Measurements from ENCODE around the gene FAM171A1. TPM values are rescaled to one million over a fixed set of nuclear protein-coding genes. Genes with fewer than 3 reads are reported as not detected.
A peak's percentile ranks its signal among the peaks of the same experiment; 100 is the strongest.

The FAM171A1 gene
- total and polyA plus RNA-seq, 5 donors from 2014 or later: 2.4 to 4.8 (median 4.5) TPM

DNA sequence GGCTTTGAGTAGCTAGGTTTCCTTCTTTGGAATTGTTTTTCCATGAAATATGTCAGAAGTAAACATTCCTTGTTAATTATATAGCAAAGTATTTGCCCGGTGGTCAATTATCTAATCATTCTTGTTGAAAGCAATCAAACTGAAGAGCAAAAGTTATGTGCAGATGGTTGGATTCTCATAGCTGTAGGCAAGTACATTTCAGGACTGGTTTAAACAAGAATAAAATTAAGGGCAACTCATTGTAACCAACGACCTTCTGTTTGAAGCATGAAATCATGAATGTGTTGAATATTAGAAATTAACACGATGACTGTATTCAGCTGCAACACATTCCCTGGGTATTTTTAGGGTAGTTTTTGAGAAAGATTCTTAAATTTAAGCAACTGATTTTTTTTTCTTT, 140.8 kb downstream of the FAM171A1 start:
- Histone ChIP-seq H3K36me3 (ENCODE audit: control insufficient read depth, insufficient read depth, low read length) (no peaks in the 10 kb centered on the region), H3K9me3 (ENCODE audit: control insufficient read depth in 2 of 2, low read length in 2 of 2) (no peaks in the 10 kb centered on the region), H3K4me1 (ENCODE audit: control insufficient read depth, insufficient read depth, low read length, poor library complexity, severe bottlenecking) (no peaks in the 10 kb centered on the region), H3K27me3 (ENCODE audit: control insufficient read depth, insufficient read depth, low read length) (no peaks in the 10 kb centered on the region), H3K27ac (ENCODE audit: insufficient read depth, low read length, poor library complexity, severe bottlenecking) (no peak overlapping the region), H3K4me3 (ENCODE audit: low read depth, low read length) (no peak overlapping the region)
- peaks cover 0 to 1% (median 0%) of the 10 kb centered on the region in 7 donors for H3K9me3 Mint-ChIP-seq
- H3K36me3 Mint-ChIP-seq: peaks cover 7% of the 10 kb centered on the region
- H3K27ac Mint-ChIP-seq: no peak overlapping the region
- ATAC-seq (ENCODE audit: low read depth in 2 of 2) (no peak), DNase-seq (no peak)
- peaks cover 0 to 3% (median 2%) of the 10 kb centered on the region in 4 donors for H3K4me1 Mint-ChIP-seq
- no peak overlapping the region for H3K4me3 Mint-ChIP-seq
- H3K27me3 Mint-ChIP-seq: peaks cover 6% of the 10 kb centered on the region

DNA sequence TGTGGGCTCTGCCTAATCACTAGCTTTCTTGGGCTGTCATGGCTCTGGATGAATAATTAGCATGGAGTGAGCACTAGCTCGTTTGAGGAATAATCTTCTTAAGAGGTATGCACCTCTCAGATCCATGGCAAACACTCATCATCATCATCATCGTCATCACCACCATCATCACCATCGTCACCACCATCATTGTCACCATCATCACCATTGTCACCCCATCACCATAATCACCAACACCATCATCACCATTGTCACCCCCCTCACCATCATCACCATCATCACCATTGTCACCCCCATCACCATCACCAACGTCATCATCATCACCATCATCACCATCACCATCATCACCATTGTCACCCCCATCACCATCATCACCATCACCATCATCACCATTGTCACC, 141.8 kb downstream of the FAM171A1 start:
- Mint-ChIP-seq H3K27me3 (peaks cover 6% of the 10 kb centered on the region), H3K27ac (no peak overlapping the region), H3K9me3 (peaks cover 0 to 8% (median 0%) of the 10 kb centered on the region in 7 donors), H3K4me3 (no peak overlapping the region), H3K36me3 (peaks cover 17% of the 10 kb centered on the region), H3K4me1 (peaks cover 0 to 3% (median 2%) of the 10 kb centered on the region in 4 donors)
- no peaks in the 10 kb centered on the region for H3K4me1 ChIP-seq (ENCODE audit: control insufficient read depth, insufficient read depth, low read length, poor library complexity, severe bottlenecking)
- H3K4me3 ChIP-seq (ENCODE audit: low read depth, low read length): no peak overlapping the region
- DNase-seq: no peak
- H3K27me3 ChIP-seq (ENCODE audit: control insufficient read depth, insufficient read depth, low read length): no peaks in the 10 kb centered on the region
- no peak overlapping the region for H3K27ac ChIP-seq (ENCODE audit: insufficient read depth, low read length, poor library complexity, severe bottlenecking)
- H3K36me3 ChIP-seq (ENCODE audit: control insufficient read depth, insufficient read depth, low read length): no peaks in the 10 kb centered on the region
- H3K9me3 ChIP-seq (ENCODE audit: control insufficient read depth in 2 of 2, low read length in 2 of 2): peaks cover 0 to 1% of the 10 kb centered on the region in 2 experiments
- ATAC-seq (ENCODE audit: low read depth in 2 of 2): no peak

DNA sequence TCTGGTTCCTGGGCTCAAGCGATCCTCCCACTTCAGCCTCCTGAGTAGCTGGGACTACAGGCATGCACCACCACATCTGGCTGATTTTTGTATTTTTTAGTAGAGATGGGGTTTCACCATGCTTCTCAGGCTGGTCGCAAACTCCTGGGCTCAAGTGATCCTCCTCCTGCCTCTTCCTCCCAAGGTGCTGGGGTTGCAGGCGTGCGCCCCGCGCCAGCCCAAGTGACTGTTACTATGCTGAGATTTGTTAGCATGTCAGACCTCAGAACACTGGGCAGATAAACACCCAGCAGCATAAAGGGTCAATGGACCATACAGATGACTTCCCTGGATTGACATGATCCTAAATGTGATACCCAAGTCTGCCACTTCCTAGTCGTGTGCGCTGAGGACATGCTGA, 142.7 kb downstream of the FAM171A1 start:
- no peak for DNase-seq
- H3K9me3 Mint-ChIP-seq: peaks cover 0 to 8% (median 1%) of the 10 kb centered on the region in 7 donors
- Histone ChIP-seq H3K36me3 (ENCODE audit: control insufficient read depth, insufficient read depth, low read length) (no peaks in the 10 kb centered on the region), H3K9me3 (ENCODE audit: control insufficient read depth in 2 of 2, low read length in 2 of 2) (peaks cover 0 to 1% of the 10 kb centered on the region in 2 experiments), H3K27ac (ENCODE audit: insufficient read depth, low read length, poor library complexity, severe bottlenecking) (no peak overlapping the region), H3K4me1 (ENCODE audit: control insufficient read depth, insufficient read depth, low read length, poor library complexity, severe bottlenecking) (no peaks in the 10 kb centered on the region), H3K4me3 (ENCODE audit: low read depth, low read length) (no peak overlapping the region), H3K27me3 (ENCODE audit: control insufficient read depth, insufficient read depth, low read length) (no peaks in the 10 kb centered on the region)
- H3K27ac Mint-ChIP-seq: no peak overlapping the region
- H3K27me3 Mint-ChIP-seq: peaks cover 6% of the 10 kb centered on the region
- peaks cover 0 to 5% (median 2%) of the 10 kb centered on the region in 4 donors for H3K4me1 Mint-ChIP-seq
- H3K36me3 Mint-ChIP-seq: peaks cover 23% of the 10 kb centered on the region
- no peak overlapping the region for H3K4me3 Mint-ChIP-seq
- no peak for ATAC-seq (ENCODE audit: low read depth in 2 of 2)

DNA sequence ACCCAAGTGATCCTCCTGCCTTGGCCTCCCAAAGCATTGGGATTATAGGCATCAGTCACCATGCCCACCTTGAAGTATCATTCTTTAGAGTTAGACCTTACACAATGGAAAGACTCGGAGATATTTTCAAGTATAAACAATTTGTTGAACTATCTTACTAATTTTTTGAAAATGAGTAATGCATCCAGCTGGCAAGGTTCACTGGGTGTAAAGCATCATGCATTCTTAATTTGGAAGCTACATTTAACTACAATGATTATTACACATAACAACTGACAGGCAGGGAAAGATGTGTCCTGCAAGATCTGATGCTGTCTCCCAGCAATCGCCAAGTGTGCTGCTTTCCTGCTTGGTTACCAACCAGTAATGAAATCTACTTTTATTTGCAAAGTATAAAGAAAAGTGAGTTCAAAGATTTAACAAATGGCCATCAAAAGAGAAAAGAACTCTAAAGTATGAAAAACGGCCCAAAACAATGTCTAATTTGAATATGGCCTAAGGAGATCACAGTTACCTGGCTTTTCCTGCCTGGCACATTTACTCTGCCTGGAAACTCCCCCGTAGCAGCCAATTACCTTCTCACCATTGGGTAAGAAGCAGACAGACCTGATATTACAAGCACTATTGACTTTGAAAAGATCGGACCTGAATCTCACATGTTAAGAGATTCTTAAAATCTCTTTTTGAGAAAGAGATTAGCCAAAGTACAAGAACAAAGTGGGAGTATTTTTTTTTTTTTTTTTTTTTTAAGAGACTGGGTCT, 143.3 kb downstream of the FAM171A1 start:
- H3K4me1 ChIP-seq (ENCODE audit: control insufficient read depth, insufficient read depth, low read length, poor library complexity, severe bottlenecking): no peaks in the 10 kb centered on the region
- H3K27ac ChIP-seq (ENCODE audit: insufficient read depth, low read length, poor library complexity, severe bottlenecking): no peak overlapping the region
- H3K9me3 Mint-ChIP-seq: peaks cover 0 to 8% (median 1%) of the 10 kb centered on the region in 7 donors
- no peak overlapping the region for H3K4me3 Mint-ChIP-seq
- peaks cover 0 to 5% (median 2%) of the 10 kb centered on the region in 4 donors for H3K4me1 Mint-ChIP-seq
- peaks cover 6% of the 10 kb centered on the region for H3K27me3 Mint-ChIP-seq
- H3K27me3 ChIP-seq (ENCODE audit: control insufficient read depth, insufficient read depth, low read length): no peaks in the 10 kb centered on the region
- peaks cover 23% of the 10 kb centered on the region for H3K36me3 Mint-ChIP-seq
- DNase-seq (no peak), ATAC-seq (ENCODE audit: low read depth in 2 of 2) (no peak)
- no peak overlapping the region for H3K27ac Mint-ChIP-seq
- H3K9me3 ChIP-seq (ENCODE audit: control insufficient read depth in 2 of 2, low read length in 2 of 2): peaks cover 0 to 1% of the 10 kb centered on the region in 2 experiments
- no peak overlapping the region for H3K4me3 ChIP-seq (ENCODE audit: low read depth, low read length)
- no peaks in the 10 kb centered on the region for H3K36me3 ChIP-seq (ENCODE audit: control insufficient read depth, insufficient read depth, low read length)

DNA sequence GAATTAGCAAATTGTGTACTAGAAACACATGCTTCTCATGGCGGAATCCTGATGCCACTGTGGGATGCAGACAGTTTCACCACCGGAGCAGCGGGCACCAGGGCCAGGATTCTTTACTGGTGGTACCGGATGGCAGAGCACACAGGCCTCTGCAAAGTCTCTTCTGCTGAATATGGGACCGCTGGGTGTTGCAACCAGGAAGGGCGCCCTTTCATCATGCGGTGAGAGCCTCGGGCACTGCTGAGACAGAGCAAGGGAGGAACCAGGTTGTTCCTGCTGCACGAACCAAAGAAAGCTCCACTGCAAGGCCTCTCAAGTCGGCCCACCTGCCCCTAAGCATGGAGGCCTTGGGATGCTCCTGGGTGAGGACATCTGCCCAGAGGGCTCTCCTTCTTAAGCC, 145.6 kb downstream of the FAM171A1 start:
- no peak overlapping the region for H3K27ac ChIP-seq (ENCODE audit: insufficient read depth, low read length, poor library complexity, severe bottlenecking)
- H3K27me3 ChIP-seq (ENCODE audit: control insufficient read depth, insufficient read depth, low read length): no peaks in the 10 kb centered on the region
- Mint-ChIP-seq H3K27me3 (peaks cover 6% of the 10 kb centered on the region), H3K9me3 (peaks cover 0 to 8% (median 1%) of the 10 kb centered on the region in 7 donors), H3K4me1 (peaks cover 0 to 5% (median under 1%) of the 10 kb centered on the region in 4 donors), H3K4me3 (no peak overlapping the region), H3K36me3 (peaks cover 23% of the 10 kb centered on the region), H3K27ac (no peak overlapping the region)
- DNase-seq (no peak), ATAC-seq (ENCODE audit: low read depth in 2 of 2) (no peak)
- no peaks in the 10 kb centered on the region for H3K4me1 ChIP-seq (ENCODE audit: control insufficient read depth, insufficient read depth, low read length, poor library complexity, severe bottlenecking)
- no peak overlapping the region for H3K4me3 ChIP-seq (ENCODE audit: low read depth, low read length)
- no peaks in the 10 kb centered on the region for H3K36me3 ChIP-seq (ENCODE audit: control insufficient read depth, insufficient read depth, low read length)
- H3K9me3 ChIP-seq (ENCODE audit: control insufficient read depth in 2 of 2, low read length in 2 of 2): peaks cover 0 to 1% of the 10 kb centered on the region in 2 experiments

DNA sequence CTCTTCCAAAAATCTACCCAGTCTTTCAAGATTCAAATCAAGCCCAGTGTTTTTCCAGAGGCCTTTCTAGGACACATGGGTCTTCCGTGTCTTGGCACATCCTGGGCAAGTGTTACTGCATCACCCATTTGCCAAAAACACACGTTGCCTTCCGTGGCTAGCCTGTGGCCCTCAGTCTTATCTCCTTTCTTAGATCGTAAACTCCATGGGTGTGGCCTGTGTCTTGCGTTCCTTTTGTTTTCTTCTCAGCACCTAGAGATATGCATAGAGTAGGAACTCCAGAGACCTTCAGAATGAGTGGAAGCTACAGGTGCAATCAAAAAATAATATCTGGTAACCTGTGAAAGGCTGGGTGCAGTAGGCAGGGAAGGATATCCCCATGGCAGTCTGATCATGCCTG, 146.1 kb downstream of the FAM171A1 start:
- no peaks in the 10 kb centered on the region for H3K36me3 ChIP-seq (ENCODE audit: control insufficient read depth, insufficient read depth, low read length)
- DNase-seq: no peak
- Mint-ChIP-seq H3K4me3 (no peak overlapping the region), H3K27me3 (peaks cover 4% of the 10 kb centered on the region), H3K36me3 (peaks cover 23% of the 10 kb centered on the region), H3K4me1 (peaks cover 0 to 5% (median under 1%) of the 10 kb centered on the region in 4 donors), H3K9me3 (peaks cover 0 to 8% (median 1%) of the 10 kb centered on the region in 7 donors), H3K27ac (peak overlapping the region in 1 of 3 donors; percentile 29)
- no peak for ATAC-seq (ENCODE audit: low read depth in 2 of 2)
- no peaks in the 10 kb centered on the region for H3K27me3 ChIP-seq (ENCODE audit: control insufficient read depth, insufficient read depth, low read length)
- peaks cover 0 to 1% of the 10 kb centered on the region in 2 experiments for H3K9me3 ChIP-seq (ENCODE audit: control insufficient read depth in 2 of 2, low read length in 2 of 2)
- no peak overlapping the region for H3K4me3 ChIP-seq (ENCODE audit: low read depth, low read length)
- no peak overlapping the region for H3K27ac ChIP-seq (ENCODE audit: insufficient read depth, low read length, poor library complexity, severe bottlenecking)
- no peaks in the 10 kb centered on the region for H3K4me1 ChIP-seq (ENCODE audit: control insufficient read depth, insufficient read depth, low read length, poor library complexity, severe bottlenecking)

GRCh38 chr10:15223174-15223573, 147.9 kb downstream of the FAM171A1 start:
- peaks cover 0 to 8% (median 1%) of the 10 kb centered on the region in 7 donors for H3K9me3 Mint-ChIP-seq
- Histone ChIP-seq H3K9me3 (ENCODE audit: control insufficient read depth in 2 of 2, low read length in 2 of 2) (peaks cover 0 to 1% of the 10 kb centered on the region in 2 experiments), H3K27ac (ENCODE audit: insufficient read depth, low read length, poor library complexity, severe bottlenecking) (no peak overlapping the region), H3K4me1 (ENCODE audit: control insufficient read depth, insufficient read depth, low read length, poor library complexity, severe bottlenecking) (no peaks in the 10 kb centered on the region), H3K27me3 (ENCODE audit: control insufficient read depth, insufficient read depth, low read length) (no peaks in the 10 kb centered on the region), H3K36me3 (ENCODE audit: control insufficient read depth, insufficient read depth, low read length) (no peaks in the 10 kb centered on the region), H3K4me3 (ENCODE audit: low read depth, low read length) (no peak overlapping the region)
- H3K36me3 Mint-ChIP-seq: peaks cover 23% of the 10 kb centered on the region
- no peak for ATAC-seq (ENCODE audit: low read depth in 2 of 2)
- no peak overlapping the region for H3K4me3 Mint-ChIP-seq
- H3K4me1 Mint-ChIP-seq: peaks cover 0 to 3% (median 0%) of the 10 kb centered on the region in 4 donors
- H3K27ac Mint-ChIP-seq: peak overlapping the region in 1 of 3 donors; percentile 36
- no peak for DNase-seq
- H3K27me3 Mint-ChIP-seq: peaks cover 2% of the 10 kb centered on the region

- Histone ChIP-seq H3K27me3 (ENCODE audit: control insufficient read depth, insufficient read depth, low read length) (no peaks in the 10 kb centered on the region), H3K27ac (ENCODE audit: insufficient read depth, low read length, poor library complexity, severe bottlenecking) (no peak overlapping the region), H3K4me3 (ENCODE audit: low read depth, low read length) (no peak overlapping the region), H3K4me1 (ENCODE audit: control insufficient read depth, insufficient read depth, low read length, poor library complexity, severe bottlenecking) (no peaks in the 10 kb centered on the region), H3K9me3 (ENCODE audit: control insufficient read depth in 2 of 2, low read length in 2 of 2) (peaks cover 0 to 1% of the 10 kb centered on the region in 2 experiments), H3K36me3 (ENCODE audit: control insufficient read depth, insufficient read depth, low read length) (no peaks in the 10 kb centered on the region)
- ATAC-seq (ENCODE audit: low read depth in 2 of 2) (no peak), DNase-seq (no peak)
- no peak overlapping the region for H3K4me3 Mint-ChIP-seq
- H3K36me3 Mint-ChIP-seq: peaks cover 23% of the 10 kb centered on the region
- peaks cover 0 to 8% (median 1%) of the 10 kb centered on the region in 7 donors for H3K9me3 Mint-ChIP-seq
- H3K27me3 Mint-ChIP-seq: peaks cover 4% of the 10 kb centered on the region
- peaks cover 0 to 3% (median 0%) of the 10 kb centered on the region in 4 donors for H3K4me1 Mint-ChIP-seq
- no peak overlapping the region for H3K27ac Mint-ChIP-seq
Measured at GRCh38 chr10:15222511-15222910, 148.6 kb downstream of the FAM171A1 start.
